GM23338 (cell line): ENCODE results near the gene CYB5D1.

ENCODE experiments used
- CREB1 ChIP-seq: fragments of 250-450 bp; sonication (Bioruptor Pico); IDR thresholded peaks from 2 replicates; pipeline ENCODE4 v1.5.0; 2020; ENCODE audit warnings: low read depth, mild to moderate bottlenecking, moderate library complexity
- CTCF ChIP-seq, 2 experiments: fragments of 200-600 bp in 1 of 2; sonication (generic) in 1 of 2; conservative IDR thresholded peaks; 2 replicates each; pipeline versions ENCODE4 v1.5.1 to v1.6.1; 2016 to 2017; ENCODE audit warnings: antibody characterized with exemption in 2 of 2, low read depth in 2 of 2, mild to moderate bottlenecking in 2 of 2, moderate library complexity in 1 of 2
- ETS1 ChIP-seq: IDR thresholded peaks from 2 replicates; pipeline ENCODE4 v1.6.1; 2016; ENCODE audit warnings: antibody characterized with exemption
- EZH2 ChIP-seq: fragments of 200-600 bp; sonication (generic); IDR thresholded peaks from one replicate; pipeline ENCODE4 v1.8.0; 2017; ENCODE audit warnings: antibody characterized with exemption, mild to moderate bottlenecking, low read depth; ENCODE audit not compliant: unreplicated experiment
- EZH2phosphoT487 ChIP-seq: fragments of 200-600 bp; sonication (generic); IDR thresholded peaks from one replicate; pipeline ENCODE4 v1.8.1; 2018; ENCODE audit warnings: antibody characterized with exemption; ENCODE audit not compliant: unreplicated experiment
- JUNB ChIP-seq: IDR thresholded peaks from one replicate; pipeline ENCODE4 v1.6.1; 2016; ENCODE audit warnings: antibody characterized with exemption; ENCODE audit not compliant: unreplicated experiment
- NANOG ChIP-seq: IDR thresholded peaks from 2 replicates; pipeline ENCODE4 v1.6.1; 2016; ENCODE audit warnings: antibody characterized with exemption, borderline replicate concordance
- POLR2AphosphoS5 ChIP-seq: IDR thresholded peaks from 2 replicates; pipeline ENCODE4 v1.6.1; 2016; ENCODE audit warnings: antibody characterized with exemption, low read depth
- REST ChIP-seq: IDR thresholded peaks from one replicate; pipeline ENCODE4 v1.6.1; 2018; ENCODE audit warnings: antibody characterized with exemption; ENCODE audit not compliant: unreplicated experiment
- STAT1 ChIP-seq: IDR thresholded peaks from one replicate; pipeline ENCODE4 v1.6.1; 2016; ENCODE audit warnings: antibody characterized with exemption; ENCODE audit not compliant: unreplicated experiment
- ZNF114 ChIP-seq: fragments of 250-450 bp; sonication (Bioruptor Pico); IDR thresholded peaks from 2 replicates; pipeline ENCODE4 v1.5.0; 2020; ENCODE audit warnings: mild to moderate bottlenecking, moderate library complexity

- TF ChIP-seq CTCF (conservative IDR thresholded peaks at IDR 0.05; ENCODE audit: low read depth in 2 of 2): no peak
- no peak for TF ChIP-seq EZH2phosphoT487
- TF ChIP-seq EZH2: no peak
- TF ChIP-seq NANOG: no peak
- TF ChIP-seq POLR2AphosphoS5: no peak
- no peak for TF ChIP-seq REST
- no peak for TF ChIP-seq ETS1
- TF ChIP-seq STAT1: no peak
- TF ChIP-seq CREB1 (CRISPR knock-in tag): no peak
- TF ChIP-seq ZNF114 (CRISPR knock-in tag): no peak
- no peak for TF ChIP-seq JUNB
Measured at GRCh38 chr17:7893187-7893880, 35.5 kb downstream of the CYB5D1 start.
